ENCODE results near the gene KIAA0319L.

The KIAA0319L gene

DNA sequence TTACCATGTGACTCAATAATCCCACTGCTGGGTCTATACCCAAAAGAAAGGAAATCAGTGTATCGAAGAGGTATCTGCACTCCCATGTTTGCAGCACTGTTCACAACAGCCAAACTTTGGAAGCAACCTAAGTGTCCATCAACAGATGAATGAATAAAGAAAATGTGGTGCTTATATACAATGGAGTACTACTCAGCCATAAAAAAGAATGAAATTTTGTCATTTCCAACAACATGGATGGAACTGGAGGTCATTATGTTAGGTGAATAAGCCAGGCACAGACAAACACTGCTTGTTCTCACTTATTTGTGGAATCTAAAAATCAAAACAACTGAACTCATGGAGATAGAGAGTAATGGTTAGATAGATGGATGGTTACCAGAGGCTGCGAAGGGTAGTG is 79.3 kb downstream of the KIAA0319L start:
- TF ChIP-seq GATA3 (IDR thresholded peaks at IDR 0.05; ENCODE audit: low read depth, low read length) (no peak), GATA2 (IDR thresholded peaks at IDR 0.05; ENCODE audit: low read depth, low read length) (no peak)

DNA sequence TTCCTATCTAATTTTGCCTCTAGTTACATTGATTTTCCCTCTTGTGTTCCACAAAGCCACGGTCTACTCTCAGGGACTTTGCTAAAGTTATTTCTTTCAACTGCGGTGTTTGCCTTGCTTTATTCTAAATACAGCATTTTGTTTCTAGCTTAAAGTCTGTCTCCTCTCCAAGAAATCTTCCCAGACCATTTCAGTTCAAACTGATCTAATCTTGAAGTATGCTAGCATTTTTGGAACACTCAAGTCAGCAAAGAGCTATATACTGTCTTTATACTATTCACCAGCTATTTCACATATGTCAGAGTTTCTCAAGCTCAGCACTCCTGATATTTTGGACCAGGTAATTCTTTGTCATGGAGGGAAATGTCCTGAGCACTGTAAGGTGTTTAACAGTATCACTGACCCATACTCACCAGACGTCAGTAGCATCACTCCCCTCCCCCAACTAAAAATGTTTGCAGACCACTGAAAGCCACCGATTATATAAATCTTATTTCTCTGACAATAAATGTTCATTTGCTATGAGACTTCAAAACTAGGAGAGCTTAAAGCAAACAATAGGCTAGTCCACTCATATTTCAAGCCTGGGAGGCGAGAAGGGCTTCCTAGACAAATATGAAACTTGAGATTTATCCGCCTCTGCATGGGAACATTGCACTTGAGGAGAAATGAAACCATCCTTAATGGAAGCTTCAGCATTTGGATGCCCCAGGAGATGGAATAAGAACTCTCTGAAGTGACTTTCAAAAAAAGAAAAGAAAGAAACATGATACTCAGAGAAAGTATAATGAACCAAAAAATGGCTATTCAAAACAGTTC is 81.1 kb downstream of the KIAA0319L start:
- TF ChIP-seq GATA2 (IDR thresholded peaks at IDR 0.05; ENCODE audit: low read depth, low read length) = no peak
- no peak for TF ChIP-seq GATA3 (IDR thresholded peaks at IDR 0.05; ENCODE audit: low read depth, low read length)

DNA sequence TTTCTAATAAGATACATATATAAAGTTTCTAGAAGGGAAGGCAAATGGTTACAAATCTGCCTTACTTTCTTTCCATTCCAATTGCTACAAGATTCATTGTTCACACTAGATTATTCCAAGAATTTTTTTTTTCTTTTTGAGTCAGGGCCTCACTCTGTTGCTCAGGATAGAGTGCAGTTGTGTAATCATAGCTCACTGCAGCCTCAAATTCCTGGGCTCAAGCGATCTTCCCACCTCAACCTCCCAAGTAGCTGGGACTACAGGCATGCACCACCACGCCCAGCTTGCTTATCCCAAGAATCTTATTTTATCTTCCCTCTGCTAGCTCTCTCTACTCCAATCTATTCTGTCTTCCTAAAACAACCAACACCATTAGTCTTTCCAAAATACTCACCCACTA is 81.8 kb downstream of the KIAA0319L start:
- TF ChIP-seq GATA2 (IDR thresholded peaks at IDR 0.05; ENCODE audit: low read depth, low read length) (no peak), GATA3 (IDR thresholded peaks at IDR 0.05; ENCODE audit: low read depth, low read length) (no peak)

GRCh38 chr1:35470977-35471613 is 86.1 kb downstream of the KIAA0319L start:
- no peak for TF ChIP-seq GATA2 (IDR thresholded peaks at IDR 0.05; ENCODE audit: low read depth, low read length)

DNA sequence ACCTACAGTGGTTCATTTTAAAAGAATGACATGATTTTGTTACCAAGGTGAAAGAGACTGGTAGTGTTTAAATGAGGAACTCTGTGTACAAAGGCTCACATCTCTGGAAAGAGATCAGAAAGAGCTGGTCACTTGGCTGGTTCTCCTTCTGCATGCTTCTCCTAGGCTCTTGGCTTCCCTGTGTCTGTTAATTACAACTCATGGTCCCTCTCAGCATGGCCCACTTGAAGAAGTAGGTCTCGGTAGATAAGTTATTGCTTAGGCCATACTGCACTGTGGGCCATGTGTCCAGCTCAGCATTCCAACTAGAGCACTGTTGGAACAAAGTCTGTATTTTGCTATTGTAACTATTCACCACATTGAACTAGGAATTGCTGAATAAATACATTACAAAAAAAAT is 91.1 kb downstream of the KIAA0319L start:
- TF ChIP-seq GATA3 (IDR thresholded peaks at IDR 0.05; ENCODE audit: low read depth, low read length) = no peak
- no peak for TF ChIP-seq GATA2 (IDR thresholded peaks at IDR 0.05; ENCODE audit: low read depth, low read length)

- TF ChIP-seq GATA3 (IDR thresholded peaks at IDR 0.05; ENCODE audit: low read depth, low read length) (no peak), GATA2 (IDR thresholded peaks at IDR 0.05; ENCODE audit: low read depth, low read length) (no peak)
Observed at GRCh38 chr1:35463232-35463631, 94.0 kb downstream of the KIAA0319L start.

DNA sequence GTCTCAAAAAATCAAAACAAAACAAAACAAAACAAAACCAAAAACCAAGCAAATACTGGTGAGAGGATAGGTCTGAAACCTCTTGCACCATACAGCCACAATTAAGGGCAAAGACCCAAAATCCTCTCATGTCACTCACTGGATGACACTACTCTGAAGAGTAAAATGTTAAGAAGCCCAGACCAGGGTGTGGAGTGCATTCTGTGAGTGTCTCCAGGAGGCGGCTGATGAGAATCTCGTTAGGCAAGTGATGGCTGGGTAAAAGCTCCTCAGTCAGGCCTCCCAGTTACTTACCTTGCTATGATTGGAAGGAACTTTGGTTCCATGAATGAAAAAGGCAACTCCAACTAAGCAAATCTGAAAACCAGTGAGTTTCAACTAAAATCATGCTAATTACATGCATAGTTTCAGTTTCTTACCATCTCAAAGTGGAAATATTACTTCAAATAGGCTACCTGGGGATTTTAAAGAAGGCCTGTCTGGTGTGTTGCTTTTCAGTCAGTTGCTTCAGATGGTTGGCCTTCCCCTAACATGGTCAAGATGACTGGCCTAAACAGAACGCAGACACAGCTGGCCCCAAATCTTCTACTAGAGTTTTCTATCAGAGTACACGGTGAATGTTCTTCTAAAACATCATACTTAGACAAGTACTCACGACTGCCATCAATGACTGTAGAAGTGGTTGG is 95.1 kb downstream of the KIAA0319L start:
- TF ChIP-seq GATA3 (IDR thresholded peaks at IDR 0.05; ENCODE audit: low read depth, low read length) = no peak
- no peak for TF ChIP-seq GATA2 (IDR thresholded peaks at IDR 0.05; ENCODE audit: low read depth, low read length)

DNA sequence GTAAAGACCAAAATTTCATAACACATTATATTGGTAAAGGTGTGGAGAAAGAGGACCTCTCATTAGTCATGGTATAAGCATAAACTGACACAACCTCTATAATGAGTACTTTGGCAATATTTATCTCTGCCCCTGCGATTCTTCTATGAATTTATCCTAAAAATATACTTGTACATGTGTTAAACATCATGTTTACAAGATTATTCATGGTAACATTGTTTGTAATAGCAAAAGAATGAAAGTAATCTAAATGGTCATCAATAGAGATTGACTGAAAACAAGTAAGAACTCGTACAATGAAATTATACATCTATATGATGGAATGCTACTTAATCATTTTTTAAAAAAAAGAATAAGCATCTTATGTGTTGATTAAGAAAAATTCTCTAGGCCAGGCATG is 96.4 kb downstream of the KIAA0319L start:
- TF ChIP-seq GATA3 (IDR thresholded peaks at IDR 0.05; ENCODE audit: low read depth, low read length) (no peak), GATA2 (IDR thresholded peaks at IDR 0.05; ENCODE audit: low read depth, low read length) (no peak)

- TF ChIP-seq GATA2 (IDR thresholded peaks at IDR 0.05; ENCODE audit: low read depth, low read length) (no peak), GATA3 (IDR thresholded peaks at IDR 0.05; ENCODE audit: low read depth, low read length) (no peak)
Observed at GRCh38 chr1:35454616-35455015, 102.6 kb downstream of the KIAA0319L start.

GRCh38 chr1:35454176-35454575 is 103.0 kb downstream of the KIAA0319L start:
- no peak for TF ChIP-seq GATA2 (IDR thresholded peaks at IDR 0.05; ENCODE audit: low read depth, low read length)
- no peak for TF ChIP-seq GATA3 (IDR thresholded peaks at IDR 0.05; ENCODE audit: low read depth, low read length)

DNA sequence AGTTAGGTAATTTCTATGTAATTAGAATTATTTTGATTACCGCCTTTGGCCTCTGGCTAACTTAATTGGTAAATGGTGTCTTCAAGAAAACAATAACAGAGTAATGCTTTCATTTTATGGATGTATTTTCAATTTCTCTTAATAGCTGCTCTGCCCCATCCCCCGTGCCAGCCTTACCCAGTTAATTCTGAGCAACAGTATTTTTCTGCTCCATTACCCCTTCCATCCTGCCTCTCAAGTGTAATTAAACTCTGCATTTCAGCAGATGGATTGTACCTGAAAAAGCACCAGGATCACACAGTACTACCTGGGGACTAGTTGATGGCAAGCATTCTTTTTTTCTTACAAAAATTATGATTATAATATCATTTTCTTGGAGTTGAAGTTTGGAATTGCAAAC is 104.2 kb downstream of the KIAA0319L start:
- TF ChIP-seq GATA3 (IDR thresholded peaks at IDR 0.05; ENCODE audit: low read depth, low read length) (no peak), GATA2 (IDR thresholded peaks at IDR 0.05; ENCODE audit: low read depth, low read length) (no peak)

- no peak for TF ChIP-seq GATA2 (IDR thresholded peaks at IDR 0.05; ENCODE audit: low read depth, low read length)
Observed at GRCh38 chr1:35452106-35452774, 105.0 kb downstream of the KIAA0319L start.

GRCh38 chr1:35451125-35451528 is 106.1 kb downstream of the KIAA0319L start:
- TF ChIP-seq GATA2 (IDR thresholded peaks at IDR 0.05; ENCODE audit: low read depth, low read length) = no peak
- TF ChIP-seq GATA3 (IDR thresholded peaks at IDR 0.05; ENCODE audit: low read depth, low read length) = no peak

GRCh38 chr1:35449334-35450008 is 107.7 kb downstream of the KIAA0319L start:
- TF ChIP-seq GATA3 (IDR thresholded peaks at IDR 0.05; ENCODE audit: low read depth, low read length) (no peak), GATA2 (IDR thresholded peaks at IDR 0.05; ENCODE audit: low read depth, low read length) (no peak)

Measured in SH-SY5Y (cell line).